GM18858 (cell line): ENCODE measurements around the gene LRRC10B.

Experiments used
- ATAC-seq: cut with Tn5 transposase; IDR thresholded peaks from one replicate; pipeline ENCODE4 v1.9.1; 2021; ENCODE audit not compliant: unreplicated experiment

Gene LRRC10B

GRCh38 chr11:61507012-61507768 lies 1.4 kb upstream of the LRRC10B start:
- ATAC-seq, result no peak

GRCh38 chr11:61509043-61510029 lies 787 bp downstream of the LRRC10B start:
- no peak for ATAC-seq

- ATAC-seq, result no peak
Measured at GRCh38 chr11:61510166-61510919, 1.8 kb downstream of the LRRC10B start.

- ATAC-seq, result no peak
Measured at GRCh38 chr11:61510974-61511373, 2.4 kb downstream of the LRRC10B start.

- ATAC-seq, result no peak
Measured at GRCh38 chr11:61511383-61511782, 2.8 kb downstream of the LRRC10B start.

DNA sequence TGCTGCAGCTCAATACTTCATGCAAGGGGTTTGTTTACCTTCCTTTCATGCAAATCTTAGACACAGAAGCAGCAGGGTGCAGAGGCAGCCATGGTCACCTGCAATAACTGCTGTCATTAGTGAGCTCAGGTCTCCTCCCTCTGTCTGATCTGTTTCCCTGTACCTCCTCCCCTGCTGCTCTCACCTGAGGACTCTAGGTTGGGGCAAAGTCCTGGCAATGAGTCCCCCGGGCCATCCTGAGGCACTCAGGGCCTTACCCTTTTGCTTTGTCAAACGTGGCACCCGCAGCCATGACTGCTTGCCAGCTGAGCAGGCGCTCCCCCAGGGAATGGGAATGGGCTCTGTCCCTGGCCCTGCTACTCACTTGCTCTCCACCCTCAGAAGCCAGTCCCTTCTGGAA lies 3.9 kb downstream of the LRRC10B start:
- ATAC-seq, result no peak

- ATAC-seq, result no peak
Measured at GRCh38 chr11:61513143-61513765, 4.7 kb downstream of the LRRC10B start.

DNA sequence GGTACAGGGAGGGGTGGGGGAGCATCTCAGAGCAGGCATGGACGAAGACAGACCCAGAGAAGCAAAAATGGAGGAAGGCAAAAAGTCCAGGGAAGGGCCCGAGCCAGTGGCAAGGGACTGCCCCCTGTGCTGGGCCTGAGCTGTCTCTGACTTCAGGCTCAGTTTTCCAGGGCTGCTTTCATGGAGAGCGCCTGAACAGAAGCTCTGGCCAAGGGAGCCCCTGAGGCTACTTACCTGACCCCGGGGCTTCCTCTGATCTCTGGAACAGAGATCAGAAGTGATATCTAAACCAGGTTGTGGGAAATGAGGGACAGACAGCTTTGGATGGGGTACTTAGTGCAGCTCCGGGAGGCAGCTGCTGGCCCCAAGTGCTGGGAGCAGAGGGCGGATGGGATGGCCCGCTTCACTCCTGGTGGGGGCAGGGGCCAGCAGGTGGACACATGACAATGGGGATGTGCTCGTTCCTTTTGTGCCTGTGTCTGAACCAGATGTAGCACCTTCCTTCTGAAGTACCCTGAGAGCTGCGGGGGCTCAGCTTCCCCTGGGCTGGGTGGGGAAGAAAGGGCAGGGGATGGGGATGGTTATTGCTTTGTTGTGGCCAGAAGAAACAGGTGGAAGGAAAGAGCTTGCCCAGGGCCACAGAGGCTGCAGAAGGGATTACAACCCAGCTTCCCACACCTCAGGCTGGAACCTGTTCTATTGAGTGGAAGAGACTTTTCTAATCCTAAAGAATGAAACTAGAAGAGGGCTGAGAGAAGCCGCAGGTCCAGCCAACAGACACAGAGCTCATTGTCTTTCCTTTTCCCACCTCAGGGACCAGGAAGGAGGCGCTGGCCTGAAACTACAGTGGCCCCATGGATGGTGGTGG lies 5.7 kb downstream of the LRRC10B start:
- no peak for ATAC-seq

DNA sequence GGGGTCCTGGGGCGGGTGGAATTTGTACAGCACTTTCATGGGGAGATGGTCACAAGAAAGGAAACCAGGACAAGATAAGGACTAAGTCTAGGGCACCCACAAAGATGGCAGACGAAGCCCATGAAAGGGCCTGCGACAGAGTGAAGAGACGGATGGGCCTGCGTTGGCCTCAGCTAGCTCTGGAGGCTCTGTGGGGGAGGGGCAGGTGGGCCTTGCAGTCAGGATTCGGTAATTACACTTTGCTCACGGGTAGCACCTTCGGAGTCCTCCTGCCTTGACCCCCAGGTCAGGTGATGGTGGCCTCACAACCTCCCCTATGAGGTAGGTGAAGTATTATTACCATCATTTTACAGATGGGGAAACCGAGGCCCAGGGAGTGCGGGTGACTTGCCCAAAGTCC lies 7.1 kb downstream of the LRRC10B start:
- ATAC-seq, result no peak

- no peak for ATAC-seq
Measured at GRCh38 chr11:61516191-61516590, 7.6 kb downstream of the LRRC10B start.

DNA sequence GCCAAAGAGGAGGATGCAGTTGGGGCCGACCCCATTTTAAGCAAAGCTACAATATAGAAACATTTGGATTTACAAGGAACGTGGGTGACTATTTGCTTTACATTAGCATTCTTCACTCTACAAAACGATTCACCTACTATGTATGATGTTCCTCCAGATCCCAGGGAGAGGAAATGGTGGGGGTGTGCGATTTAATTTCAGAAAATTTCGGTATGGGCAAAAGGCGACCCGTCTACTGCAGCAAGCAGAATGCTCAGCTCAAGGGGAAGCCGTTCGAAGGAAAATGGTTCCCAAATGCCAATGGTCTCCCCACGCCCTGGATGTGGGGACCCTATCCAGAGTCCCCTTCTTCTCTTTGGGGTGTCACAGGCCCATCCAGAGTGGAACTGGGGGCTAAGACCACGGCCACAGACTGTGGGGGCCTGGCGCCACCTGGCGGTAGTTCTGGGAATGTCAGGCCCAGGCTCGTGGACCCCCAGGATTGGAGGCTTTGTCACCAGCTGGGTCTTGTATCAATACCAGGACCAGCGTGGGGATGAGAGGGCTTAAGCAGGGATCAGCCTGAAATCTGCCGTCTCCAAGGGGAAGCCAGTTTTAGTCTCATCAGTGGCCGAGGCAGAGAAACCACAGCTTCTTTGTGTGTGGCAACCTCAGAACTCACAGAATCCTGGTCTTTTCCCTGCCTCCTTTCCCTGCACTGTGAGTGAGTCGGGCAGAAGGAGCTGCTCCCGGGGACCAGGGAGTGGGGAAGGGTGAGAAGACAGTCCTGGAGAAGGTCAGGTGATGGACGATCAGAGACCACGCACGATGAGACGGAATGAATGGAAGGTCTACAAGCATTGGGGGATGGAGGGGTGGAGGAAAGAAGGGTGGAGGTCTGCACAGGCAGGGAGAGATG lies 8.4 kb downstream of the LRRC10B start:
- ATAC-seq, result no peak

- ATAC-seq, result no peak
Measured at GRCh38 chr11:61518032-61518795, 9.7 kb downstream of the LRRC10B start.

GRCh38 chr11:61522881-61523280 lies 14.3 kb downstream of the LRRC10B start:
- ATAC-seq, result no peak

GRCh38 chr11:61524446-61524845 lies 15.9 kb downstream of the LRRC10B start:
- no peak for ATAC-seq

DNA sequence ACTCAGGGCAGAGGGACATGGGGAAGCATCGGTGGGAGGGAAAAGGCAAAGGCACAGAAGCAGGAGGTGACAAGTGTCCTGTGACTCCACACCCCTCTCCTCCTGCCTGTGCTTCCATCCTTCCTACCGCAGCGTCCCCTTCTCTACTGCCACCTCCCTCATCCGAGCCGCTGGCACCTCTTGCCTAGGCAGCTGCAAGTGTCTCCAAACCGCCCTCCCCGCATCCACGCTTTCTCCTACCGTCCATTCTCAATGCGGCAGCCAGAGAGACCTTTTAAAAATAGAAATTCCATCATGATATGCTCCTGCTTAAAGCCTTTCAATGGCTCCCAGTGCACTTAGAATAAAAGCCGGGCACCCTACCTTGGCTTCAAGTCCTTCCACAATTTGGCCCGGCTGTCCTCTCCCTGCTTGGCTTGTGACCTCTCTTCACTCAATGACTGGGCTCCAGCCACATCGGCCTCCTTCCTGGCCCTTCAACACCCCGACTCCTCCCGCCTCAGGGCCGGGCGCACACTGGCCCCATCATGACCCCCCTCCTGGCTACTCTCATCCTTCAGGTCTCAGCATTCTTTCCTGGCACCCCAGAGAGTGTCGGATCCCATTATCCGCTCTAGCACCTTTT lies 16.5 kb downstream of the LRRC10B start:
- ATAC-seq, result no peak

DNA sequence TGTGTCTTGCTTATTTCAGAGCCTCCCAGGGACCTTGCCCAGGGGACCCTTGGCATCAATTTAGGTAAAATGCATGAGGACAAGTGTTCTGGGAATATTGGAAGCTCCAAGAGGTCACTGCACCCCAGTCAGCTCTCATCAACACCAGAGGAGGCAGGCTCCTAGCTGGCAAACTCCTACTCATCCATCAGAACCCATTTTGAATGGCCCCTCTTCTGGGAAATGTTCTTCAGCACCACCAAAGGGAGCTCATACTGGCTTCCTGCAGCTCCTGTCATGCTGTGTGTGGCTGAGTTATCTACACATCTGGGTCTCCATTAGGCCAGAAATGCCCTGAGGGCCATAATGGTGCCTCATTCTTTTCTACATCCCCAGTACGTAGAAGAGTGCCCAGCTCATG lies 17.7 kb downstream of the LRRC10B start:
- ATAC-seq, result no peak

DNA sequence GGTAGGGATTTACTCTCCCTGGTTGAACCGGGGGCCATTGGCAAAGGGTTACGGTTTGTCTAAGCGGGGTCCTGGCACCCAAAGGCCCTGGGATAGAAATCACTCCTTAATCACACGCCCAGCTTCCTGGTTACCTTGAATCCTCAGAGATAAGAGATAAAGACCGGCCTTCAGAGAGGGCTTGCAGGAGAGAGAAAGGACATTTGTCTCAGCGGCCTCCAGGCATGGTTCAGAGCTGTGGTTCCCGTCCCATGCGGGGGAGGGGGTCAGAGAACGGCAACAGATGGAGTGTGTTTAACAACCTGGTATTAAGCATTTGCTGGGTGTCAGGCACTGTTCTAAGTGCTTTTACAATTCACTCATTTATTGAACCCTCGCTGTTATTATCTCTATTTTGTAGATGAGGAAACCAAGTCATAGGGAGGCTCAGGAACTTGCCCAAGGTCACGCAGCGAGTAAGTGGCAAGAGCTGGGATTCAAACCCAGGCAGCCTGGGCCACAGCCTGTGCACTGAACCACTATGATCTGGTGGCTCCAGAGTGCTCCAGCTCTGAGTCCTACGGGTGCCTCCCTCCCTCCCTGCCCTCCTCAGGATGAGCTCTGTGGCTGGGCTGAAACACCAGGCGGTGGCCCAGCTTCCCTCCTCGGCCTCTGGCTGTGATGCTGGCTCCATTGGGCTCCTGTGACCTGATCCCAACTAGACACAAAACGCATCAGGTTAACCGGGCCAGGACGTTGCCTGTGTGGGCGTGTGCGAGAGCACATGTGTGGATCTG lies 18.6 kb downstream of the LRRC10B start:
- ATAC-seq, result no peak
